ENCODE data around the gene APOBEC3C. TPM values are rescaled to one million over a fixed set of nuclear protein-coding genes. Genes with fewer than 3 reads are reported as not detected.
A peak's percentile ranks its signal among the peaks of the same experiment; 100 is the strongest.
"Not testable (repeated sequence)": the region's sequence is repeated elsewhere in the genome, so short reads cannot be mapped to it uniquely, and the experiment has no call there.

APOBEC3C gene
- total RNA-seq, 1 donor from 2014 or later: 4.2 TPM

DNA sequence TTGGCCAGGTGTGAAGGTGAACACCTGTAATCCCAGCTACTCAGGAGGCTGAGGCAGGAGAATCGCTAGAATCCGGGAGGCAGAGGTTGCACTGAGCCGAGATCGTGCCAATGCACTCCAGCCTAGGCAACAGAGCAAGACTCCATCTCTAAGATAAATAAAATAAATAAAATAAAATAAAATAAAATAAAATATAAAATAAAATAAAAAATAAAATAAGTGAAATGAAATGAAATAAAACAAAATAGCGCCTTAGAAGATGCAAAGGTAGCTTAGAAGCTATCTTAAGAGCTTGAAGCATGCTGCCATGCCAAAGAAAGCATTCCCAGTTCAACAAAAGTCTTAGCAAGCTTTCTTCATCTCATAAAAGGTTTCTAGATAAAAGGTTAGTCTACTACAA, 6.9 kb upstream of the APOBEC3C start:
- H3K4me1 Mint-ChIP-seq (ENCODE audit: low read depth): peaks cover 1% of the 10 kb centered on the region
- H3K4me3 Mint-ChIP-seq (ENCODE audit: low read depth): no peak overlapping the region
- H3K9me3 Mint-ChIP-seq (ENCODE audit: low read depth): no peaks in the 10 kb centered on the region
- H3K36me3 Mint-ChIP-seq (ENCODE audit: insufficient read depth): no peaks in the 10 kb centered on the region
- H3K27me3 Mint-ChIP-seq: peaks cover 3% of the 10 kb centered on the region
- TF ChIP-seq, protein P1, sequence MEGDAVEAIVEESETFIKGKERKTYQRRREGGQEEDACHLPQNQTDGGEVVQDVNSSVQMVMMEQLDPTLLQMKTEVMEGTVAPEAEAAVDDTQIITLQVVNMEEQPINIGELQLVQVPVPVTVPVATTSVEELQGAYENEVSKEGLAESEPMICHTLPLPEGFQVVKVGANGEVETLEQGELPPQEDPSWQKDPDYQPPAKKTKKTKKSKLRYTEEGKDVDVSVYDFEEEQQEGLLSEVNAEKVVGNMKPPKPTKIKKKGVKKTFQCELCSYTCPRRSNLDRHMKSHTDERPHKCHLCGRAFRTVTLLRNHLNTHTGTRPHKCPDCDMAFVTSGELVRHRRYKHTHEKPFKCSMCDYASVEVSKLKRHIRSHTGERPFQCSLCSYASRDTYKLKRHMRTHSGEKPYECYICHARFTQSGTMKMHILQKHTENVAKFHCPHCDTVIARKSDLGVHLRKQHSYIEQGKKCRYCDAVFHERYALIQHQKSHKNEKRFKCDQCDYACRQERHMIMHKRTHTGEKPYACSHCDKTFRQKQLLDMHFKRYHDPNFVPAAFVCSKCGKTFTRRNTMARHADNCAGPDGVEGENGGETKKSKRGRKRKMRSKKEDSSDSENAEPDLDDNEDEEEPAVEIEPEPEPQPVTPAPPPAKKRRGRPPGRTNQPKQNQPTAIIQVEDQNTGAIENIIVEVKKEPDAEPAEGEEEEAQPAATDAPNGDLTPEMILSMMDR (IDR thresholded peaks at IDR 0.05; ENCODE audit: unreplicated experiment): no peak
- no peak overlapping the region for H3K27ac Mint-ChIP-seq
- DNase-seq (ENCODE audit: low spot score, unreplicated experiment): no peak

DNA sequence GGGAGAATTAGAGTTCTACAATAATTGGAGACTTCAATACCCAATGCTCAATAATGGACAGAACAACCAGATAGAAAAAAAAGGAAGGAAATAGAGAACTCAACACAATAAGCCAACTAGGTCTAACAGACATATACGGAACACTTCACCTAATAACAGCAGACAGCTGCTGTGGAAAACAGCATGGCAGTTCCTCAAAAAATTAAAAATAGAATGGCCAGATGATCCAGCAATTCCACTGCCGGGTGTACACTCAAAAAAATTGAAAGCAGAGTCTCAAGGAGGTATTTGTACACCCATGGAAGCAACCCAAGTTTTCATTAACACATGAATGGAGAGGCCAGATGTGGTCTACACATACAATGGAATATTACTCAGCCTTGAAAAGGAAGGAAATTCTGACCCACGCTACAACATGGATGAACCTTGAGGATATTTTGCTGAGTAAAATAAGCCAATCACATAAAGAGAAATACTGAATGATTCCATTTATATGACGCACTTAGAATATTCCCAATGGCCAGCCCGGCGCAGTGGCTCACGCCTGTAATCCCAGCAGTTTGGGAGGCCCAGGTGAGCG, 5.7 kb upstream of the APOBEC3C start:
- not testable (repeated sequence) for DNase-seq (ENCODE audit: low spot score, unreplicated experiment); H3K36me3 Mint-ChIP-seq (ENCODE audit: insufficient read depth); H3K4me3 Mint-ChIP-seq (ENCODE audit: low read depth); H3K9me3 Mint-ChIP-seq (ENCODE audit: low read depth); H3K27ac Mint-ChIP-seq; H3K27me3 Mint-ChIP-seq; H3K4me1 Mint-ChIP-seq (ENCODE audit: low read depth)

DNA sequence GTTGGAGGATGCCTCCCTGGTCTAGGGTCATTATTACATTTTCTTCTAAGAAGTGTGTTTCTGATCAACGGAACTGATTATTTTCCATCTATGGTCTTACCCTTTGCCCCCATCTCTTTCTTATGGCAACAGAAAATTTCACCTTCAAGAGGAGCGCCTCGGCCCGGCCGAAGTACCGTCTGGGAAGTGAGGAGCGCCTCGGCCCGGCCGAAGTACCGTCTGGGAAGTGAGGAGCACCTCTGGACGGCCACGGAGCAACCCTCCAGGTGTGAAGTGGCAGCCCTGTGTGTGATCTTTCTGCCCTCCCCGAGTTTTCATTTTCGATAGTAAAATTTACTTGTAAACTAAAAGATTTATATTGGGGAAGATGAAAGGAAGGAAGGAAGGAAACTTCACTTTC, 3.1 kb upstream of the APOBEC3C start:
- H3K4me3 Mint-ChIP-seq (ENCODE audit: low read depth): no peak overlapping the region
- no peak for DNase-seq (ENCODE audit: low spot score, unreplicated experiment)
- H3K27ac Mint-ChIP-seq: no peak overlapping the region
- peaks cover 3% of the 10 kb centered on the region for H3K27me3 Mint-ChIP-seq
- H3K36me3 Mint-ChIP-seq (ENCODE audit: insufficient read depth): no peaks in the 10 kb centered on the region
- no peaks in the 10 kb centered on the region for H3K9me3 Mint-ChIP-seq (ENCODE audit: low read depth)
- TF ChIP-seq, protein P1 (IDR thresholded peaks at IDR 0.05; ENCODE audit: unreplicated experiment): no peak
- H3K4me1 Mint-ChIP-seq (ENCODE audit: low read depth): peaks cover 10% of the 10 kb centered on the region

DNA sequence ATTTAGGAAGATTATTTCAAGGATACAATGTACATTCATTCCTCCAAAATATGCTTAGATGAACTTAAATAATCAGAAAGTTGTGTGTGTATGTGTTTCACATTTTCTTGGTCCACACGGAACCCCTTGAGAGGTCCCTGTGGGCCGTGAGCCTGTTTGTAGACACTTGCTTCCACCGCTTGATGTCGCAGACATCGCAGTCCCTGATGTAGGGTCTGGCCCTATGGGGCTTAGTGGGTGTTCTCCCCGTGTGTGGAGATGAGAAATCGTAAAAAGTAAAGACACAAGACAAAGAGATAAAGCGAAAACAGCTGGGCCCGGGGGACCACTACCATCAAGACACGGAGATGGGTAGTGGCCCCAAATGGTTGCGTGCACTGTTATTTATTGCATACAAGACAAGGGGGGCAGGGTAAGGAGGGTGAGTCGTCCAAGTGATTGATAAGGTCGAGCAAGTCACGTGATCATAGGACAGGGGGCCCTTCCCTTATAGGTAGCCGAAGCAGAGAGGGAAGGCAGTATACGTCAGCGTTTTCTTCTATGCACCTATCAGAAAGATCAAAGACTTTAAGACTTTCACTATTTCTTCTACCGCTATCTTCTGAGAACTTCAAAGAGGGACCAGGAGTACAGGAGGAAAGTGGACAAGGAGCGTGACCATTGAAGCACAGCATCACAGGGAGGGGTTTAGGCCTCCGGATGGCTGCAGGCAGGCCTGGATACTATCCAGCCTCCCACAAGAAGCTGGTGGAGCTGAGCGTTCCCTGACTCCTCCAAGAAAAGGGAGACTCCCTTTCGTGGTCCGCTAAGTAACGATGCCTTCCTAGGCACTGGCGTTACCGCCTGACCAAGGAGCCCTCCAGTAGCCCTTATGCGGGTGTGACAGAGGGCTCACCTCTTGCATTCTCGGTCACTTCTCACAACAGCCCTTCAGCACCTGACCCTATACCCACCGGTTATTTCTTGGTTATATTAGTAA, 1.2 kb upstream of the APOBEC3C start:
- TF ChIP-seq, protein P1 (IDR thresholded peaks at IDR 0.05; ENCODE audit: unreplicated experiment): no peak
- Mint-ChIP-seq H3K27ac (no peak overlapping the region), H3K4me3 (ENCODE audit: low read depth) (no peak overlapping the region), H3K36me3 (ENCODE audit: insufficient read depth) (no peaks in the 10 kb centered on the region), H3K4me1 (ENCODE audit: low read depth) (peaks cover 12% of the 10 kb centered on the region), H3K9me3 (ENCODE audit: low read depth) (no peaks in the 10 kb centered on the region), H3K27me3 (peaks cover 3% of the 10 kb centered on the region)
- DNase-seq (ENCODE audit: low spot score, unreplicated experiment): no peak

DNA sequence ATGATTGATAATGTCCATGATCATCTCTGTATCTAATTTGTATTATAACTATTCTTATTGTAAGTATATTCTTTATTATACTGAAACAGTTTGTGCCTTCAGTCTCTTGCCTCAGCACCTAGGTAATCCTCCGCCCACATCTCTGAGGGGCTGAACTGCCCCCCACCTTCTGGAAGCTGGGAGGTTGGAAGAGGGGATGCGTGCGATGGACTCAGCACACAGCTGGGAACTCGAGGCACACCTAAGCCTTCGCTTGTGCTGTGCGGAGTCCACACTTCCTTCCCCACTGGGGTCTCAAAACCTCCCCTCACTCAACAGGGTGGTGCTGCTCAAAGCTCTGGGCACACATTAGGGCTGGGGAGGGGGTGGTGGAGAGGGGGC, 506 bp upstream of the APOBEC3C start:
- peaks cover 12% of the 10 kb centered on the region for H3K4me1 Mint-ChIP-seq (ENCODE audit: low read depth)
- not testable (repeated sequence) for H3K4me3 Mint-ChIP-seq (ENCODE audit: low read depth); H3K36me3 Mint-ChIP-seq (ENCODE audit: insufficient read depth); H3K27me3 Mint-ChIP-seq; DNase-seq (ENCODE audit: low spot score, unreplicated experiment); H3K9me3 Mint-ChIP-seq (ENCODE audit: low read depth); H3K27ac Mint-ChIP-seq

DNA sequence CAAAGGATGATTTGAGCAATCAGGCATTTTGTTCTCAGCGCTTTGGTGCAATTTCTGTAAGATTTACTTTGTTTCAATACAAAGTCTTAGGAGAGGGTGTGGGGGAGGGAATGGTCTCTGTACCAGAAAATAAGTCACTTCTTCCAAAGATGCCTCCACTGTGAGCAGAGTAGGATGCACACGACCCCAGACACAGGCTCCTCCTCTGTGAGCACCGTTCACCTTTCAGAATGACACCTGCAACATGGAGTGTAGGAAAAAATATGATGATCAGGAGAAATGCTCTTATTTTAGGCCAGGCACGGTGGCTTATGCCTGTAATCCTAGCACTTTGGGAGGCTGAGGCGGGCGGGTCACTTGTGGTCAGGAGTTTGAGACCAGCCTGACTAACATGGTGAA, 665 bp downstream of the APOBEC3C start:
- H3K27me3 Mint-ChIP-seq; H3K36me3 Mint-ChIP-seq (ENCODE audit: insufficient read depth); DNase-seq (ENCODE audit: low spot score, unreplicated experiment); H3K9me3 Mint-ChIP-seq (ENCODE audit: low read depth): not testable (repeated sequence)
- Mint-ChIP-seq H3K4me3 (ENCODE audit: low read depth) (peak overlapping the region; percentile 40), H3K27ac (peak overlapping the region; percentile 90), H3K4me1 (ENCODE audit: low read depth) (peaks cover 12% of the 10 kb centered on the region)
